ENCODE results near the gene MCF2L. TPM values are rescaled to one million over a fixed set of nuclear protein-coding genes. Genes with fewer than 3 reads are reported as not detected.

MCF2L gene
- total RNA-seq, 4 donors from 2014 or later: 12.8 to 169 (median 41.5) TPM

DNA sequence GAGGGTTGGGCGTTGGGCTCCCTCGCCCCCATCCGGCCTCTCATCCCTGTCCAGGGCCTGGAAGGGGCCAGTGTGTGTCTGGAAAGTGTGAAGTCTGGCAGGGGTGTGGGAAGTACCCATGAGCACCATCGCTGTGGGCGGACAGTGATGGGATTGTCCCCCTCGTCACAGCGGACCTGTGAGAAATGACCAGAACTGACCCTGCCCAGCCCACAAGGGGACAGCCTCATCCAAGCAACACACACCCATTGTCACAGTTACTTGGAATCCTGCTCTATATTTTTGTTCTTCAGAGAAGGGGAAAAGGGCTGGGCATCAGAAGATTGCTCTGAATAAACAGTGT, 18.6 kb downstream of the MCF2L start:
- TF ChIP-seq, protein P1, sequence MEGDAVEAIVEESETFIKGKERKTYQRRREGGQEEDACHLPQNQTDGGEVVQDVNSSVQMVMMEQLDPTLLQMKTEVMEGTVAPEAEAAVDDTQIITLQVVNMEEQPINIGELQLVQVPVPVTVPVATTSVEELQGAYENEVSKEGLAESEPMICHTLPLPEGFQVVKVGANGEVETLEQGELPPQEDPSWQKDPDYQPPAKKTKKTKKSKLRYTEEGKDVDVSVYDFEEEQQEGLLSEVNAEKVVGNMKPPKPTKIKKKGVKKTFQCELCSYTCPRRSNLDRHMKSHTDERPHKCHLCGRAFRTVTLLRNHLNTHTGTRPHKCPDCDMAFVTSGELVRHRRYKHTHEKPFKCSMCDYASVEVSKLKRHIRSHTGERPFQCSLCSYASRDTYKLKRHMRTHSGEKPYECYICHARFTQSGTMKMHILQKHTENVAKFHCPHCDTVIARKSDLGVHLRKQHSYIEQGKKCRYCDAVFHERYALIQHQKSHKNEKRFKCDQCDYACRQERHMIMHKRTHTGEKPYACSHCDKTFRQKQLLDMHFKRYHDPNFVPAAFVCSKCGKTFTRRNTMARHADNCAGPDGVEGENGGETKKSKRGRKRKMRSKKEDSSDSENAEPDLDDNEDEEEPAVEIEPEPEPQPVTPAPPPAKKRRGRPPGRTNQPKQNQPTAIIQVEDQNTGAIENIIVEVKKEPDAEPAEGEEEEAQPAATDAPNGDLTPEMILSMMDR (IDR thresholded peaks at IDR 0.05): no peak
- ATAC-seq (ENCODE audit: low FRiP score) (no peak), DNase-seq (ENCODE audit: low spot score) (no peak)

DNA sequence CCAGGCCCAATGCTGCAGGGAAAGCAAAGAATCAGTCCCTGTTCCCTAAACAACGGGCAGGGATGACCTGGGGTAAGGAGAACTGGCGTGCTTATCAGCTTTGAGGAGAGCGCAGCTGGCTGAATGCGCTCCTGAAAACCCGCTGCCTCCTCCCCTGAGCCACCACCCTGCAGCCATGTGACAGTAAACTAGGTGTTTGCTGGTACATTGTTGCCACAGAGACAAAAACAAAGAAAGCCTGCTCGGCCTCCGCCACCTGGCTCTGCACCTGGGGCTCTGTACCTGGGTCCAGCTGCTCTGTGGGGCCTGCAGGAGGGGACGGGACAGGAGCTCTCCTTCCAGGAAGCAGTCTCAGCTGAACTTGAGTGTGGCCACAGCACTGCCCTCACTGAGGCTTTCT, 21.8 kb downstream of the MCF2L start:
- TF ChIP-seq, protein P1 (IDR thresholded peaks at IDR 0.05): no peak
- no peak for DNase-seq (ENCODE audit: low spot score)

GRCh38 chr13:112991609-112992008, 22.6 kb downstream of the MCF2L start:
- ATAC-seq (ENCODE audit: low FRiP score) (no peak), DNase-seq (ENCODE audit: low spot score) (no peak)
- TF ChIP-seq, protein P1 (IDR thresholded peaks at IDR 0.05): no peak

More for the DNA sequence above, 21.8 kb downstream of the MCF2L start:
- ATAC-seq (ENCODE audit: low FRiP score): no peak

DNA sequence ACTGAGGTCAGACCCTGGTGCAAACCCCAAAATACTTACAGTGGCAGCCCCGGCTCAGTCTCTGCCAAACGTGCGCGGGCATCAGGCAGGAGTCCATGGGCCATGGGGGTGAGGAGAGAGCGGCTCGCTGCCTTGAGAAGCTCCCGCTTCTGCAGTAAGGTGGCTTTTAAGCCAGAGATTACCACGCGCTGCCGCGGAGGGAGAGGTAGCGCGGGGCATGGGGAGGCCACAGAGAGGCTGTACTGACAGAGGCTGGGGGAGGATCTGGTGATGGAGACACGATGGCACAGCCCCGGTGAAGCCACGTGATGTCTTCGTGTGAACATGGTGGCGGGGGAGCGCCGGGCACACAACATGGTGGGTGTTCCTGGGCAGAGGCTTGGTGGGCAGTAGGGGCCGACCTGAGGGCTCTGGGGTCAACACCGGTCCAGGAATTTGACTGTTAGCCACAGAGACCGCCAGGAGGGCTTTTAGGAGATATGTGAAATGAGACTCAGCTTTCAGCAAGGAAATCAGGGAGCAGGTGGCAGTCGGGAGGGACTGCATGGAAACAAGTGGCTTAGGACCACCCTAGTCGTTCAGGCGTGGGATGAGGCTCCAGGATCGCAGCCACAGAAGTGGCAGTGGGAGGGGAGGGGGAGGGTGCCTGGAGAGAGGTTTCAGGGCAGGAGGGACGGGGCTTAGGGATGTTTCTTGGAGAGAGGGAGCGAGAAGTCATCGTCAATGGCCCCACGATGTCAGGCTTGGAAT, 24.1 kb downstream of the MCF2L start:
- ATAC-seq (ENCODE audit: low FRiP score): no peak

GRCh38 chr13:112994084-112994780, 25.2 kb downstream of the MCF2L start:
- TF ChIP-seq, protein P1 (IDR thresholded peaks at IDR 0.05): no peak

More for the DNA sequence above, 24.1 kb downstream of the MCF2L start:
- no peak for DNase-seq (ENCODE audit: low spot score)
- TF ChIP-seq, protein P1 (IDR thresholded peaks at IDR 0.05): no peak

DNA sequence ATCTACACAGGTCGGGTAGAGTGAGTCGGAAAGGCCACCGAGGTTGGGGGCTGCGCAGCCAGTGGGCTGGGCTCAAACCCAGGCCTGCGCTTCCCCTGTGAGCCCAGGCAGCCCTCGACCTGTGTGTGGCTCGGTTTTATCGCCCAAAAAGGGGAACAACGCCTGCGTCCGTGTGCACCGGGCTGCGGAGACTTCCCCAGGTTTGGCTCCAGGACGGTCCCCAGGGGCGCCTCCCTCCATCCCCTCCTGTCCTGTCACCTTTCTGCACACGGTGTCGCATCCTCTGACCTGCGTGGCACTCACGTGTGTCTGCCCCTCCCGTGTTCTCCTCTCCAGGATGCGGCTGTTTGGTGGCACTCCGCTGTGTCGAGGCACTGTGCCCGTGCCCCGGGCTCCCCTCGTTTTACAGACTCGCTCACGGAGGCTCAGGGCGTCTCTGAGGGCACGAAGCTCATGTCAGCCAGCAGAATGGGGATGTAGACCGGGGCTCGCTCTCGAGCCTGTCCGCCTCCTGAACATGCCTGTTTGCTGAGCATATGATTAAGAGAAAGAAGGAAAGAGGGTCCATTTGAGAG, 25.9 kb downstream of the MCF2L start:
- TF ChIP-seq, protein P1 (IDR thresholded peaks at IDR 0.05): no peak
- no peak for DNase-seq (ENCODE audit: low spot score)
- ATAC-seq (ENCODE audit: low FRiP score): no peak

More at GRCh38 chr13:112994084-112994780, 25.2 kb downstream of the MCF2L start:
- DNase-seq (ENCODE audit: low spot score) (no peak), ATAC-seq (ENCODE audit: low FRiP score) (no peak)

All from omental fat pad (tissue), 4 donors.